ENCODE data around the gene ZNF775.

- TF ChIP-seq SP1 (IDR thresholded peaks at IDR 0.05) (no peak), BHLHE40 (IDR thresholded peaks at IDR 0.05; ENCODE audit: borderline replicate concordance) (no peak), FOXA1 (IDR thresholded peaks at IDR 0.05) (no peak), ELF4 (IDR thresholded peaks at IDR 0.05) (no peak), HDGF (IDR thresholded peaks at IDR 0.05; ENCODE audit: borderline replicate concordance) (no peak), FOXK2 (IDR thresholded peaks at IDR 0.05) (no peak), FOXM1 (IDR thresholded peaks at IDR 0.05; ENCODE audit: borderline replicate concordance) (no peak), ZNF384 (IDR thresholded peaks at IDR 0.05) (no peak), CTBP1 (IDR thresholded peaks at IDR 0.05; ENCODE audit: borderline replicate concordance) (no peak), TARDBP (IDR thresholded peaks at IDR 0.05) (no peak), SUZ12 (IDR thresholded peaks at IDR 0.05) (no peak), PKNOX1 (IDR thresholded peaks at IDR 0.05) (no peak), L3MBTL2 (conservative IDR thresholded peaks at IDR 0.05) (no peak), ARNT (IDR thresholded peaks at IDR 0.05) (no peak)
Measured at GRCh38 chr7:150406312-150406566, 27.1 kb downstream of the ZNF775 start.
